Measurements from ENCODE around the gene ZNRF3.
"Not testable (repeated sequence)": the region's sequence is repeated elsewhere in the genome, so short reads cannot be mapped to it uniquely, and the experiment has no call there.

Gene ZNRF3

GRCh38 chr22:28883917-28884746, 760 bp downstream of the ZNRF3 start:
- Histone ChIP-seq H3K9ac (ENCODE audit: low read depth in 1 of 2, low read length in 2 of 2) (peak overlapping the region; percentile 2 to 33), H3K9me3 (ENCODE audit: control insufficient read depth in 1 of 2, low read length in 2 of 2) (no peaks in the 10 kb centered on the region), H3K4me3 (ENCODE audit: low read depth in 1 of 2, low read length in 2 of 2) (peak overlapping the region; percentile 79), H3K27ac (ENCODE audit: low read depth, low read length) (no peak overlapping the region), H3K27me3 (ENCODE audit: control insufficient read depth in 1 of 2, insufficient read depth in 2 of 2, low read length in 2 of 2) (no peaks in the 10 kb centered on the region), H3K4me1 (ENCODE audit: control insufficient read depth in 1 of 2, insufficient read depth in 2 of 2, low read length in 2 of 2) (peaks cover 35 to 37% of the 10 kb centered on the region in 2 donors), H3K36me3 (ENCODE audit: control insufficient read depth in 1 of 2, insufficient read depth in 2 of 2, low read length in 2 of 2) (no peaks in the 10 kb centered on the region)

DNA sequence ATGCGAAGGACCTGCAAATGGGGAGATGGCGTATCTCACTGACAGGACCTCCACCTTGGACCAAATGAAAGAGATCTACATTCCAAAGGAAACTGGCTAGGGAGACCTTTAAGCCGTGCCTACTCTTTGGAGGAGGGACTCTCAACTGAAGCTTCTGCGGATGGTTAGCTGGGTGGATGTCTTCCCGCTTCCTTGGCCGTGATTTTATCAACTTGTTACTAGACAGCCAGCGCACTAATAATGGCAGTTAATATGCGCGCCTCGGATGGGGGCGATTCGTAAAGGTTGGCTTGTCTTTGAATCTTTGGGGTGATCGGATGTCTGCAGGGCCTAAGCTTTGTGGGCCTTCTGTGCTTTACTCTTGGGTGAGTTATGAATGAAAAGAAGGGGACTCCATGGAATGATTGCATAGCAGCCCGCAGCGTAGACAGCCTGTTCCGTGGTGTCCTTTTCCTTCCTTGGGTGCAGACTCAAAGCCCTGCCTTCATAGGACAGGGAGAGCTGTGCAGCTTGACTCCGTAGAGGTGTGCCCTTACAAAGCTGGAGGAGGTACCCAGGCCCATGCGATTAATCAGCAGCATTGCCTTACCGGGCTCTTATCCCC, 1.5 kb downstream of the ZNRF3 start:
- H3K4me3 ChIP-seq (ENCODE audit: low read depth in 1 of 2, low read length in 2 of 2): peak overlapping the region; percentile 79
- peaks cover 35 to 37% of the 10 kb centered on the region in 2 donors for H3K4me1 ChIP-seq (ENCODE audit: control insufficient read depth in 1 of 2, insufficient read depth in 2 of 2, low read length in 2 of 2)
- H3K27me3 ChIP-seq (ENCODE audit: control insufficient read depth in 1 of 2, insufficient read depth in 2 of 2, low read length in 2 of 2): no peaks in the 10 kb centered on the region
- H3K9me3 ChIP-seq (ENCODE audit: control insufficient read depth in 1 of 2, low read length in 2 of 2): no peaks in the 10 kb centered on the region
- peaks cover 0 to 2% of the 10 kb centered on the region in 2 donors for H3K36me3 ChIP-seq (ENCODE audit: control insufficient read depth in 1 of 2, insufficient read depth in 2 of 2, low read length in 2 of 2)
- peak overlapping the region; percentile 2 to 33 for H3K9ac ChIP-seq (ENCODE audit: low read depth in 1 of 2, low read length in 2 of 2)
- H3K27ac ChIP-seq (ENCODE audit: low read depth, low read length): no peak overlapping the region

GRCh38 chr22:28885939-28886338, 2.6 kb downstream of the ZNRF3 start:
- Histone ChIP-seq H3K36me3 (ENCODE audit: control insufficient read depth in 1 of 2, insufficient read depth in 2 of 2, low read length in 2 of 2) (peaks cover 0 to 2% of the 10 kb centered on the region in 2 donors), H3K27me3 (ENCODE audit: control insufficient read depth in 1 of 2, insufficient read depth in 2 of 2, low read length in 2 of 2) (no peaks in the 10 kb centered on the region), H3K9ac (ENCODE audit: low read depth in 1 of 2, low read length in 2 of 2) (no peak overlapping the region), H3K9me3 (ENCODE audit: control insufficient read depth in 1 of 2, low read length in 2 of 2) (no peaks in the 10 kb centered on the region), H3K4me3 (ENCODE audit: low read depth in 1 of 2, low read length in 2 of 2) (no peak overlapping the region), H3K27ac (ENCODE audit: low read depth, low read length) (no peak overlapping the region), H3K4me1 (ENCODE audit: control insufficient read depth in 1 of 2, insufficient read depth in 2 of 2, low read length in 2 of 2) (peaks cover 35 to 37% of the 10 kb centered on the region in 2 donors)

GRCh38 chr22:28886679-28887078, 3.3 kb downstream of the ZNRF3 start:
- not testable (repeated sequence) for H3K9me3 ChIP-seq (ENCODE audit: control insufficient read depth in 1 of 2, low read length in 2 of 2); H3K27ac ChIP-seq (ENCODE audit: low read depth, low read length); H3K36me3 ChIP-seq (ENCODE audit: control insufficient read depth in 1 of 2, insufficient read depth in 2 of 2, low read length in 2 of 2); H3K4me3 ChIP-seq (ENCODE audit: low read depth in 1 of 2, low read length in 2 of 2); H3K27me3 ChIP-seq (ENCODE audit: control insufficient read depth in 1 of 2, insufficient read depth in 2 of 2, low read length in 2 of 2); H3K9ac ChIP-seq (ENCODE audit: low read depth in 1 of 2, low read length in 2 of 2)
- H3K4me1 ChIP-seq (ENCODE audit: control insufficient read depth in 1 of 2, insufficient read depth in 2 of 2, low read length in 2 of 2): peaks cover 40% of the 10 kb centered on the region in 2 donors

- Histone ChIP-seq H3K27ac (ENCODE audit: low read depth, low read length) (no peak overlapping the region), H3K4me3 (ENCODE audit: low read depth in 1 of 2, low read length in 2 of 2) (no peak overlapping the region), H3K27me3 (ENCODE audit: control insufficient read depth in 1 of 2, insufficient read depth in 2 of 2, low read length in 2 of 2) (no peaks in the 10 kb centered on the region), H3K9me3 (ENCODE audit: control insufficient read depth in 1 of 2, low read length in 2 of 2) (no peaks in the 10 kb centered on the region), H3K4me1 (ENCODE audit: control insufficient read depth in 1 of 2, insufficient read depth in 2 of 2, low read length in 2 of 2) (peaks cover 43 to 47% of the 10 kb centered on the region in 2 donors), H3K9ac (ENCODE audit: low read depth in 1 of 2, low read length in 2 of 2) (no peak overlapping the region), H3K36me3 (ENCODE audit: control insufficient read depth in 1 of 2, insufficient read depth in 2 of 2, low read length in 2 of 2) (peaks cover 0 to 2% of the 10 kb centered on the region in 2 donors)
Observed at GRCh38 chr22:28887725-28888459, 4.5 kb downstream of the ZNRF3 start.

- H3K9me3 ChIP-seq (ENCODE audit: control insufficient read depth in 1 of 2, low read length in 2 of 2): no peaks in the 10 kb centered on the region
- peaks cover 0 to 2% of the 10 kb centered on the region in 2 donors for H3K36me3 ChIP-seq (ENCODE audit: control insufficient read depth in 1 of 2, insufficient read depth in 2 of 2, low read length in 2 of 2)
- H3K4me3 ChIP-seq (ENCODE audit: low read depth in 1 of 2, low read length in 2 of 2): no peak overlapping the region
- H3K27me3 ChIP-seq (ENCODE audit: control insufficient read depth in 1 of 2, insufficient read depth in 2 of 2, low read length in 2 of 2): no peaks in the 10 kb centered on the region
- H3K4me1 ChIP-seq (ENCODE audit: control insufficient read depth in 1 of 2, insufficient read depth in 2 of 2, low read length in 2 of 2): peaks cover 45 to 47% of the 10 kb centered on the region in 2 donors
- H3K9ac ChIP-seq (ENCODE audit: low read depth in 1 of 2, low read length in 2 of 2): no peak overlapping the region
- H3K27ac ChIP-seq (ENCODE audit: low read depth, low read length): no peak overlapping the region
Observed at GRCh38 chr22:28889478-28890024, 6.2 kb downstream of the ZNRF3 start.

- H3K36me3 ChIP-seq (ENCODE audit: control insufficient read depth in 1 of 2, insufficient read depth in 2 of 2, low read length in 2 of 2): peaks cover 0 to 2% of the 10 kb centered on the region in 2 donors
- H3K27ac ChIP-seq (ENCODE audit: low read depth, low read length): no peak overlapping the region
- H3K4me1 ChIP-seq (ENCODE audit: control insufficient read depth in 1 of 2, insufficient read depth in 2 of 2, low read length in 2 of 2): peaks cover 34 to 35% of the 10 kb centered on the region in 2 donors
- no peak overlapping the region for H3K4me3 ChIP-seq (ENCODE audit: low read depth in 1 of 2, low read length in 2 of 2)
- no peaks in the 10 kb centered on the region for H3K27me3 ChIP-seq (ENCODE audit: control insufficient read depth in 1 of 2, insufficient read depth in 2 of 2, low read length in 2 of 2)
- no peak overlapping the region for H3K9ac ChIP-seq (ENCODE audit: low read depth in 1 of 2, low read length in 2 of 2)
- H3K9me3 ChIP-seq (ENCODE audit: control insufficient read depth in 1 of 2, low read length in 2 of 2): no peaks in the 10 kb centered on the region
Observed at GRCh38 chr22:28891156-28891733, 7.9 kb downstream of the ZNRF3 start.

- Histone ChIP-seq H3K4me1 (ENCODE audit: control insufficient read depth in 1 of 2, insufficient read depth in 2 of 2, low read length in 2 of 2) (peaks cover 24 to 26% of the 10 kb centered on the region in 2 donors), H3K36me3 (ENCODE audit: control insufficient read depth in 1 of 2, insufficient read depth in 2 of 2, low read length in 2 of 2) (peaks cover 0 to 2% of the 10 kb centered on the region in 2 donors)
Observed at GRCh38 chr22:28892175-28892731, 8.9 kb downstream of the ZNRF3 start.

GRCh38 chr22:28893810-28894209, 10.4 kb downstream of the ZNRF3 start:
- H3K9ac ChIP-seq (ENCODE audit: low read depth in 1 of 2, low read length in 2 of 2): no peak overlapping the region
- no peak overlapping the region for H3K27ac ChIP-seq (ENCODE audit: low read depth, low read length)
- H3K4me1 ChIP-seq (ENCODE audit: control insufficient read depth in 1 of 2, insufficient read depth in 2 of 2, low read length in 2 of 2): peaks cover 18 to 21% of the 10 kb centered on the region in 2 donors
- no peaks in the 10 kb centered on the region for H3K27me3 ChIP-seq (ENCODE audit: control insufficient read depth in 1 of 2, insufficient read depth in 2 of 2, low read length in 2 of 2)
- no peaks in the 10 kb centered on the region for H3K9me3 ChIP-seq (ENCODE audit: control insufficient read depth in 1 of 2, low read length in 2 of 2)
- H3K36me3 ChIP-seq (ENCODE audit: control insufficient read depth in 1 of 2, insufficient read depth in 2 of 2, low read length in 2 of 2): peaks cover 0 to 2% of the 10 kb centered on the region in 2 donors
- no peak overlapping the region for H3K4me3 ChIP-seq (ENCODE audit: low read depth in 1 of 2, low read length in 2 of 2)

More at GRCh38 chr22:28892175-28892731, 8.9 kb downstream of the ZNRF3 start:
- H3K27ac ChIP-seq (ENCODE audit: low read depth, low read length): no peak overlapping the region
- no peaks in the 10 kb centered on the region for H3K9me3 ChIP-seq (ENCODE audit: control insufficient read depth in 1 of 2, low read length in 2 of 2)
- H3K9ac ChIP-seq (ENCODE audit: low read depth in 1 of 2, low read length in 2 of 2): no peak overlapping the region
- H3K4me3 ChIP-seq (ENCODE audit: low read depth in 1 of 2, low read length in 2 of 2): no peak overlapping the region
- H3K27me3 ChIP-seq (ENCODE audit: control insufficient read depth in 1 of 2, insufficient read depth in 2 of 2, low read length in 2 of 2): no peaks in the 10 kb centered on the region

Measured in duodenal mucosa (tissue), 2 donors.